Lower lobe of right lung (tissue), 2 donors: Measurements from ENCODE around the gene LRRTM1. TPM values are rescaled to one million over a fixed set of nuclear protein-coding genes. Genes with fewer than 3 reads are reported as not detected.

Experiments
- ATAC-seq, 2 donors: fragments of 200-7000 bp; cut with Tn5 transposase; one replicate each; pipeline ENCODE4 v1.9.1; 2020 to 2022; ENCODE audit warnings: mild to moderate bottlenecking in 2 of 2, moderate library complexity in 2 of 2
- DNase-seq: peaks from one replicate; pipeline ENCODE4 v3.0.0-alpha.2; 2020
- H3K27ac ChIP-seq: fragments of 200-600 bp; one replicate; pipeline ENCODE4 v1.8.0; 2022
- H3K27me3 ChIP-seq: fragments of 200-600 bp; one replicate; pipeline ENCODE4 v1.8.0; 2022; ENCODE audit warnings: low read depth
- H3K36me3 ChIP-seq: fragments of 200-600 bp; one replicate; pipeline ENCODE4 v1.8.0; 2022; ENCODE audit warnings: mild to moderate bottlenecking
- H3K4me1 ChIP-seq: fragments of 200-600 bp; one replicate; pipeline ENCODE4 v1.8.0; 2022
- H3K4me3 ChIP-seq: fragments of 200-600 bp; one replicate; pipeline ENCODE4 v1.8.0; 2022; ENCODE audit warnings: mild to moderate bottlenecking
- H3K9me3 ChIP-seq: fragments of 200-600 bp; one replicate; pipeline ENCODE4 v1.8.0; 2022
- CTCF ChIP-seq: fragments of 200-600 bp; IDR thresholded peaks from one replicate; pipeline ENCODE4 v1.8.0; 2022; ENCODE audit warnings: antibody characterized with exemption, mild to moderate bottlenecking
- intact Hi-C: fragments of 100-400 bp; cut with DNase I; formaldehyde crosslinking; loops from one replicate; pipeline ENCODE4 v1.11.0; 2022
- total RNA-seq: library from RNA; stranded (reverse); fragmentation: NEBNext Ultra II Directional; extraction: Animal tissue kit (Norgen Biotek cat#: 25700); gene quantifications from one replicate; pipeline ENCODE4 v1.2.1, GENCODE V29; 2021
- donor health status: DM: no; HTN: yes; CAD: no; lungs with severe emphysema.

LRRTM1 gene
- total RNA-seq, 1 donor from 2014 or later: not detected

- no peak overlapping the region for H3K27ac ChIP-seq
- H3K36me3 ChIP-seq: no peaks in the 10 kb centered on the region
- intact Hi-C loops: no loop called here
- ATAC-seq: no peak
- peaks cover 54% of the 10 kb centered on the region for H3K27me3 ChIP-seq
- TF ChIP-seq CTCF: no peak
- H3K4me1 ChIP-seq: peaks cover 7% of the 10 kb centered on the region
- H3K4me3 ChIP-seq: no peak overlapping the region
- no peaks in the 10 kb centered on the region for H3K9me3 ChIP-seq
- DNase-seq: no peak
Measured at GRCh38 chr2:80302001-80302313, 2.6 kb downstream of the LRRTM1 start.

GRCh38 chr2:80300954-80301353 is 3.6 kb downstream of the LRRTM1 start:
- H3K9me3 ChIP-seq: no peaks in the 10 kb centered on the region
- DNase-seq (no peak), ATAC-seq (no peak)
- no peak overlapping the region for H3K27ac ChIP-seq
- no peak overlapping the region for H3K4me3 ChIP-seq
- H3K36me3 ChIP-seq: no peaks in the 10 kb centered on the region
- peaks cover 7% of the 10 kb centered on the region for H3K4me1 ChIP-seq
- intact Hi-C loops: no loop called here
- H3K27me3 ChIP-seq: peaks cover 54% of the 10 kb centered on the region
- TF ChIP-seq CTCF: no peak

- intact Hi-C loops: no loop called here
- Histone ChIP-seq H3K9me3 (no peaks in the 10 kb centered on the region), H3K4me1 (peaks cover 7% of the 10 kb centered on the region), H3K27ac (no peak overlapping the region), H3K27me3 (peaks cover 50% of the 10 kb centered on the region), H3K4me3 (no peak overlapping the region), H3K36me3 (no peaks in the 10 kb centered on the region)
- TF ChIP-seq CTCF: no peak
- ATAC-seq (no peak), DNase-seq (no peak)
Measured at GRCh38 chr2:80300346-80300745, 4.2 kb downstream of the LRRTM1 start.

GRCh38 chr2:80299661-80300060 is 4.9 kb downstream of the LRRTM1 start:
- ATAC-seq (no peak), DNase-seq (no peak)
- intact Hi-C loops: no loop called here
- H3K9me3 ChIP-seq: no peaks in the 10 kb centered on the region
- H3K27ac ChIP-seq: no peak overlapping the region
- H3K4me1 ChIP-seq: peaks cover 7% of the 10 kb centered on the region
- H3K27me3 ChIP-seq: peaks cover 45% of the 10 kb centered on the region
- H3K36me3 ChIP-seq: no peaks in the 10 kb centered on the region
- no peak for TF ChIP-seq CTCF
- H3K4me3 ChIP-seq: no peak overlapping the region

GRCh38 chr2:80298954-80299353 is 5.6 kb downstream of the LRRTM1 start:
- H3K9me3 ChIP-seq: no peaks in the 10 kb centered on the region
- H3K4me1 ChIP-seq: peaks cover 7% of the 10 kb centered on the region
- no peak for DNase-seq
- H3K27me3 ChIP-seq: peaks cover 38% of the 10 kb centered on the region
- no peak for TF ChIP-seq CTCF
- no peak overlapping the region for H3K4me3 ChIP-seq
- no peak for ATAC-seq
- H3K27ac ChIP-seq: no peak overlapping the region
- H3K36me3 ChIP-seq: no peaks in the 10 kb centered on the region
- intact Hi-C loops: no loop called here

GRCh38 chr2:80293039-80293438 is 11.5 kb downstream of the LRRTM1 start:
- no peaks in the 10 kb centered on the region for H3K27me3 ChIP-seq
- no peaks in the 10 kb centered on the region for H3K9me3 ChIP-seq
- H3K36me3 ChIP-seq: no peaks in the 10 kb centered on the region
- DNase-seq: no peak
- no peak for TF ChIP-seq CTCF
- H3K27ac ChIP-seq: no peak overlapping the region
- H3K4me1 ChIP-seq: no peaks in the 10 kb centered on the region
- no peak for ATAC-seq
- intact Hi-C loops: no loop called here
- no peak overlapping the region for H3K4me3 ChIP-seq
